Posterior cingulate gyrus (tissue), 11 donors: ENCODE measurements around the gene DGKI.

Experiments
- DNase-seq, 10 donors: peaks; one replicate each; pipeline versions ENCODE4 v3.0.0 to v3.0.0-alpha.2; 2020 to 2021; ENCODE audit warnings: mixed read lengths in 3 of 10
- intact Hi-C: fragments of 100-400 bp; cut with DNase I; formaldehyde crosslinking; loops from one replicate; pipeline ENCODE4 v1.15.1; 2023

The DGKI gene

DNA sequence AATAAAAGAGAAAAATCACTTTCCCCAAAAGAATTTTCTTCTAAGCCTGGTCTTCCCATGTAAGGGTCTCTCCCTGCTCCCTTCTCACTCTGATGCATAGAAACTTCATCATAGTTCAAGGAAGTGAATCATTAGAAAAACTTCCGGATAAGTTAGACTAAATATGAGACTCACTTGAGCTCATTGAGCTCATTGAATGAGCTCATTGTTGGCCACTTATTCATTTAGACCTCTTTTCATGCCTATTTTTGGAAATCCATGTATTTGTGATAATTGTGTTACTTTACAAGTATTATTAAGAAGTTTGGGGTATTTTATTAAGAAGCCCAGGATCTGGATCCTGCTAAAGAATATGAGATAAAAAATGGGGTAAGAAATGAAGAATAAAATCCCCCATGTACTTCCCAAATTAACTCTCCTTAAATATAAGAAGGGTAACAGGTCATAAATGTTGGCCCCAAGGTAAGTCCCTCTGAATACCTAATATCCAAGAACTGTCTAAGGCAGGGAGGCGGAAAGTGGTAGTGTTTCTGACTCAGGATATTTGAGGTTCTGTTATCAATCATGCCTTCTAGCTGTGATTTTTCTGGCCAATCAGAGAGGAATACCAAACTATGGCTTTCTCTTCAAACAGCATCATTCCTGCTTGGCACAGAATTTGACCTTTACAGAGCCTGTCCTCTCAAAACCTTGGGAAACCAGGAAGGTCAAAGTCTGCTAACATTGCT, 266.7 kb downstream of the DGKI start:
- intact Hi-C loops, result no loop called here
- no peak for DNase-seq

DNA sequence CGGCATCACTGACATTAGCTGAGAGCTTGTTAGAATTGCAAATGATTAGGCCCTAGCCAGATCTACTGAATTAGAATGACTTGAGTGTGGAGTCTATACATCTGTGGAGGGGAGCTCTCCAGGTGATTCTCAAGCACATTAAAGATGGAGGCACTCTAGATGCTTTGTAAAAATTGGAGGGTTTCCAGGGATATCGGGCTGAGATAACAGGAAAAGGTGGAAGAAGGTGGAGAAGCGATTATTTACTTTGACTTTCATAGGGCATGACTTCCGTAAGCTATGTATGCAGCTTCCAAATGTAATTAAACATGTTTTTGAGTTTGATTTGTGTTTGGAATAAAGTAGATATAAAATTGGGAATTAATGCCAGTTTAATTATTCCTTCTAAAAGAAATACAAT, 268.2 kb downstream of the DGKI start:
- no peak for DNase-seq
- intact Hi-C loops, result no loop called here

DNA sequence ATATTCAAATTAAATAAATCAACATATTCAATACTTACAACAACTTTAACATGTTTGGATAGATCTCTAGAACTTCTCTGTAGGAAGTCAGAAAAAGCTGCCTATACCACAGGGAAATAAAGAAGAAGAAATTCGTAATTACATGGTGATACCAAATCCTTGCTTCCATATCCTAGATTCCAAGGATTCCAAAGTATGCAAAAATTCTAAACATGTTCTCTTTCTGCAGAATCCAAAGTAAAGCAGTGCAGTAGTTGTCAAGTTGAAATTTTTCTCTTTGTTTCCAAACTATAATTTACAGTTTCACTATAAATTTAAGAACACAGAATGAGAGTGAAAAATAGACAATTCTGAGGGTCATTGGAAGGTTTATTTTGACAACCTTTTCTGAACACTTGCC, 269.6 kb downstream of the DGKI start:
- intact Hi-C loops, result no loop called here
- no peak for DNase-seq

DNA sequence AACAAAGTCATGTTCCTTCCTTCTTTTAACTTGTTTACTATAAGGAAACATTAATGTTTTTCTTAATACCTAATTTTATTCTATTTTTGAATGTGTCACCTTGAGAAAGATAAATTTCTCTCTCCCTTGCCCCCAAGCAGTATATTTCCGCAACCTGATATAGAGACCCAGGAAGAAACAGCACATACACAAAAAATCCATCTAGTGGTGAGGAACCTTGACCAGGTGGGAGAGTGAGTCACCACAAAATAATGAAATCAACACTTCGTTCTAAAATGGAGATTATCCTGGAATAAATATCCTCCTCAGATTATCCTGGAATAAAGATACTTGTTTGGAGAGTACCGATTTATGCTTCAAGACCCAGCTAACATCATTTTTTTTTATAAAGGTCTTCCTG, 270.3 kb downstream of the DGKI start:
- intact Hi-C loops, result no loop called here
- no peak for DNase-seq

DNA sequence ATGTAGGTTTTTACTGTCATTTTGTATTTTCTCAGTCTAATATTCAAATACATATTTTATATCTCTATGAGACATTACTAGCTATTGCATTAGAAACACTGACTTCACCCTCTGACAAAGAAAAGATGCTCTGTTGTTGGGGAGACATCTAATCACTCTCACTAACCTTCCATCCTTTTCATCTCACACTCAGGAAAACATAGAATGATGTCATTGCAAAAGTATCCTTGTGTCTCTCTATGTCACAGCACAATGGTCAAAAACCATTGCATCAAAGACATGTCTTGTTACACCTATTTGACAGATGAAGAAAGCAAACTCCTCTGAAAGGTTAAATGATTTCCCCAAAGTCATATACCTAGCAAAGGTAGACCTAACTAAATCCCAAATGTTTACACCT, 272.0 kb downstream of the DGKI start:
- DNase-seq, result no peak
- intact Hi-C loops, result no loop called here

DNA sequence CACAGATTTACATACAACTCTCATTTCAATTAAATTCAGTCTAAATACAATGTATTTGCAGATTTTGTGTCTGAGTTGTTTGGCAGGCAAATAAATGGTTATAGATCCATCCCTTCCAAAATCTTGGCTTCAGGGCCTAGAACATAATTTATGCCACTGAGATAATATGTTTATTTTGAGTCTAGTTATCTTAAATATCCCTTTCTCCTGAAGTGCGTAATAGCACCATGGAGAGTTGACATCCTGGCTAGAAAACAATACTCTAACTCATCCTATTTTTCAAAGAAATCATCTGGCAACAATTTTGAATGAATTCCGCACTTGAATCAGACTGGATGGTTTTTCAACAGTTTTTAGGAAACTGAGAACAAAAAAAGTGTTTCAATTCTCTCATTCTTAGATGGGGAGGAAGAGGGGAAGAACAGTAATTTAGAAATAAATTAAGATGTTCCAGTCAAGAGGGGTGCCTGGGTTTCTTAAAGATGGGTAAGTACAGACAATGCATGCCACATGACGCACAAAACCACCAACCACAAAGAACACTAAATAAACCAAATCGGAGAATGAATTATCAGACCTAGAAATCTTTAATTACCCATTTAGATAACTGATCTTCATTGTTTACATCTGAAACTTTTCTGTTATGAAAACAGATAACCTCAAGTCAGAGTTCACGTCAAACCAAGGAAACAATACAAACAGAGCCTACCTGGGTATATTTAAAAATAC, 274.6 kb downstream of the DGKI start:
- no peak for DNase-seq
- intact Hi-C loops, result no loop called here

DNA sequence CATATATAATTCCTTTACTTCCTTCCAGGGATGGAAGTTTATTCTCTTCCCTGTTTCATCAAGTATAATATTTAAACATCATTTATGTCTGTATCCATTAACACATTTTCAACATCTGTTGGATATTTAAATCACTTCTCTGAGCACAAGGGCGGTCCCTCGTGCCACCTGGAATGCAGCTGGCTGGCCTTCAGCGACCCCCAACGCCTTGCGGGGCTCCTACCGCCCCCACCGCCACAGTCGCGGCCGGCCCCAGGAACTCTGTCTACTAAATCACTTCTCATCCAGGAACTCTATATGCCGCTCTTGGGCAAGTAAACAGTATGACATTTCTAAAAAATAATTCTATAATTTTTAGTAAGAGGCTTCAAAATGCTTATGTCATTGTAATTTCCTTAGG, 282.1 kb downstream of the DGKI start:
- intact Hi-C loops, result no loop called here
- DNase-seq, result no peak

DNA sequence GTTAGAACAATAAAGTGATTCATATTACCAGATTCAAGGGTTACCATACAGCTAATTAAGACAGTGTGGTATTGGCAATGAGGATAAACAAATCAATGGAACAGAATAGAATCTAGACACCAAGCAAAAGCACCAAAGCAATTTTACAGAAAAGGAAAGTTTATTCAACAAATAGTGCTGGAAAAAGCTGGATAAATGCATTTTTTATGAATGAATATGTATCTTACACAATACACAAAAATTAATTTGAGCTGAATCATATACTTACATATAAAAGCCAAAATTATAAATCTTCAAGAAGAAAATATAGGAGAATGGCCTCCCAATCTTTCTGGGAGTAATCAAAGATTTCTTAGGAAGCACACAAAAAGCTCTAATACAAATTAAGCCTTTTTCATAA, 282.8 kb downstream of the DGKI start:
- intact Hi-C loops, result no loop called here
- DNase-seq, result no peak

DNA sequence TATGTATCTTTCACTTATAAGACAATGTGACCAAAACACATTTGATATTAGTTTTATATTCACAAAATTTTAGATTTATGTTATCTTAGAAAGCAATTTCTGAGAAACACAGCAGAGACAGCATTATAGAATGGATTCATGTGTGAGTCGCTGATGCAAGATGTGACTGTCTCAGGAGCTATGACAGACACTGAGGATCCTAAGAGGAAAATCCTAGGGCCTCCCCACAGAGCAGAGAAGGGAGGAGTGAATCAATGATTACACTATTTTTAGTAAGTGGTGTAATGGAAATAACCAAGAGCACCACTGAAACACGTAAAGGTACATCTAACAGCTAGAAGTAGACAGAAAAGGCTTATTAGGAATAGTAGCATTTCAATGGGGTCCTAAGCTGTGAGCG, 299.3 kb downstream of the DGKI start:
- intact Hi-C loops, result no loop called here
- no peak for DNase-seq

DNA sequence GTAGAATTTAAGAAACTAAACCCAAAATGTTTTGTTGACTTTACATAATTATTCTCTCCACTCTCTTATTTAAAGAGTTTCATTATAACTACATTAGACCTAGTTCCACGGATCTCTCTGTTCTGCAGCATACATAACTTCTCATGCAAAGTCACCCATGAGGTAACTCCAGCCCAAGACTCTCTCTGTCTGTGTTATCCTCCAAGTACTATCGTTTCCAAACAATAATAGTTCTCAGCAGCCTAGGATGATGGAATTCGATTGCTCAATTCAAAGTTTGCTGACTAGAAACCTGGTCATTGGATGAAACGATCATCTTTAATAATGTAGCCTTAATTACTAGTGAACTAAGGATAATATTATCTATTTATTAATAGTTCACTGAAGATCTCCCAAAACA, 300.1 kb downstream of the DGKI start:
- intact Hi-C loops, result no loop called here
- DNase-seq, result no peak

DNA sequence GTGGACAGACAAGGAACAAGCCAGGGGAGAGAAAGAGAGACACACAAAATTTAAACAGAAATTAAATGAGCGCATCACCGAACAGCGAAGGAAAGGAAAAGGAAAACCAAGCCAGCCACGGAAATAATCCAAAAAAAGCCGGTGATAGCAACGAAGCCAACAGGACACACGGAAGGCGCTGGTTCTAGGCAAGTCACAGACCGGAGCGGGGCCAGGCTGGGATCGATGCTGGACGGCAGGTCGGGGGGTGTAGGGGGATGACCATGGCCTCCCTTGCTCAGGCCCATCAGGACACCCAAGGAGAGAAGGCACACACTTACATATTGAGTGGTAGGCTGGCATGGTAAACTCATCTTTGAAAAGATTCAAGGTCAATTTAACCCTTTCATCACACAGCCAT, 300.8 kb downstream of the DGKI start:
- intact Hi-C loops, result no loop called here
- DNase-seq, result no peak

DNA sequence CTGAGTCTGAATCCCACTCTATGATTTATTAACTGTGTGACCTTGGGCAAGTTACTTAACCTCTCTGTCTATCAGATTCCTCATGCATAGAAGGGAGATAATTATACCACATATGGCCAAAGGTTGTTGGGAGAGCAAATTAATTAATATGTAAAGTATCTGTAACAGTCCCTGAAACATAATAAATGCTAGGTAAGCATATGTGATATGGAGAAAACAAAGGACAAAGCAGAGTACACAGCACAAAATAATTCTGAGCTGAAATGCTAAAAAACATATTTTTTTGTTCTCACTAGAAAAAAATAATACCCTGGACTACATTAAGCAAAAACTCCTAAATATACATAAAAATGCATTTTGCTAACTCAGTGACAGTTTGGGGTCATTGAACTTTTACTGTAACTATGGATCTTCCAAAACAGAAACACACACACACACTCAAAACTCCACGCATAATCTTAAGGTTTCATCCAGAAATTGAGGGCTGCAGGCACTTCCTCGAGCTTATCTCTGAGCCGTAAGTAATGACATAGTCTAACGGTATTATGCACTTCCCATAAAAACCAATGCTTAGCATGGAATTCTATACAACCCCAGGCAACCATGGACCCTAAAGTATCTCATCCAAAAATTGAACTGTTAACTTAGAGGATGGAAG, 301.6 kb downstream of the DGKI start:
- intact Hi-C loops, result no loop called here
- no peak for DNase-seq

DNA sequence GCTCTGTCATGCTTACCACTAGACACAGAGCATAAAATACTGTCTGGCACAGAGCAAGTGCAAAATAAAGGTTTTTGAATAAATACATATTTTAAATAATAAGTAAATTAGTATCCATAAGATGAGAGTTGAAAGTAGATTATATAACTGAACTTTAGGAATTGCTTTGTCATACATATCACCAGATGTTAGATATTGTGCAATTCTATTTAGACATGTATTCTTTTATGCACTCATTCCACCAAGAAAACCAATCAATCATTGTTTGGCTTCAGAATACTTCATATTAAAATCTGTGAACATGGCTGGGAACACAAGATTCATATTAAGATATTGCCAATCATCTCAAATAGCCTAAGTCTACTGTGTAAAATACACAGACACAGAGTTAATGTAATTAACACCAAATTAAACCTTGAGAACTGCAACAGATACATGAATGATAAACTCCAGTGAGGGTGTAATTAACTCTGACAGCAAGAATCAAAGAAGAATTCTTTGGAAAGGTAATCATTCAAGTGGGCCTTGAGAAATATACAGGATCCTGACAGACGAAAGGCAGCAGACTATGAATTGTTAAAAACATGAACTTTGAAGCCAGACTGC, 302.2 kb downstream of the DGKI start:
- DNase-seq, result no peak
- intact Hi-C loops, result no loop called here

DNA sequence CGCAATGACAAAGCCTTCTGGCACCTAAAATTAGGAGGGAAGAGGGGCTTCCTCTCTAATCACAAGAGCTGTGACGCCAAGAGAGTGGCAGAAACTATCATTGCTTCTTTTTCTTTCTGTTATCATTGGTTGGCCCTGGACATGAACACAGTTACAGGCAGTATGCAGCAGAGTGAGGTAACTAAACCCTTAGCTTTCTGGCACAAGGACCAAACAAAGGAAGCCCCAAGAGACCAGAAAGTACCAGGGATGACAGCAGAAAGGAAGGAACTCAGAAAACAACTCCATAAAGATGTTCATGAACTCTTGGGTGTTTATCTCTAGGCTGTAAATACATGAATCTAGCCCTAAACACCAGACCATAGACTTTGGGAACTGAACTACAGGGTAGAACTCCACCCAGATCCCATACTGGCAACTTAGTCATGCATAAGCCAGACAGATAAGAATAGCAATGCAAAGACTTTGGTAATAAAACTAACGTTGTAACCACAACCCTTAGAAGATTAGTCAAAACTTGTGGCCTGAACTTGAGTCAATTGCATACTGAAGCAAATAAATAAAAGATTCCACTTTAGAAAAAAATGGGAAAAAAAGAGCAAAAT, 307.6 kb downstream of the DGKI start:
- intact Hi-C loops, result no loop called here
- no peak for DNase-seq

DNA sequence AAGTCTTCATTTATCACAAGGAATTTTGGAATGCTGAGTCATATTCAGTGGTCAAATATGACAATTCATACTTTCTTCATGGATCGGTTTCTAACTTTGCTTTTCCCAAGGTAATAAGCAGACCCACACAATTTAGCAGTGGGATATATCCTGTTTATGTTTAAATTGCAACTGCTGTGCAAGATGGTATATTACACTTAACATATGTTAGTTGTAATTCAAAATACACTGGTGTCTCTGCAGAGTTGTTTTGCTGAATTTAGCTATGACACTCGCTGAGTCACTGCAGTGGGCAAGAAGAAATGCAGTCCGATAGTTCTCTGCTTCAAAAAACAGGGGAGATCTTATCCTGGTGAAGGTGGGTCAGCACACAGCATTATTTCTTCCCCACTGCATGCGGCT, 308.4 kb downstream of the DGKI start:
- intact Hi-C loops, result no loop called here
- no peak for DNase-seq

DNA sequence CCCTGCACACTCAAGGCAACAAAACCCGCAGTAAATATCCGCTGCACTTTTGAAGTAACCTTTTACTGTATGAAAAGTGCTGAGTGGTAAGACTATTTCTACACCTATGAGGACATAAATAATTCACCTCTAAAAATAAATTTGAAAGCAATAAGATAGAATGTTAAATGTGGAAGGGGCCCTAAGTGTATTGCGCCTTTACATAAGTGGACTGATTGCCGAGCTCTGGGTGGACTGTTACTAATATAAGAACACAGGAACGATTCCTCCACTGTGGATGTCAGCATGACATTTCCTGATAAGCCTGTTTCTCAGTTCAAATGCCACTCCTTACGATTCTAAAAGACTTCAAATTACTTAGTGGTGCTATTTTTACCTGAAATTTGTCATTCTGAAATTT, 311.2 kb downstream of the DGKI start:
- DNase-seq, result no peak
- intact Hi-C loops, result no loop called here

DNA sequence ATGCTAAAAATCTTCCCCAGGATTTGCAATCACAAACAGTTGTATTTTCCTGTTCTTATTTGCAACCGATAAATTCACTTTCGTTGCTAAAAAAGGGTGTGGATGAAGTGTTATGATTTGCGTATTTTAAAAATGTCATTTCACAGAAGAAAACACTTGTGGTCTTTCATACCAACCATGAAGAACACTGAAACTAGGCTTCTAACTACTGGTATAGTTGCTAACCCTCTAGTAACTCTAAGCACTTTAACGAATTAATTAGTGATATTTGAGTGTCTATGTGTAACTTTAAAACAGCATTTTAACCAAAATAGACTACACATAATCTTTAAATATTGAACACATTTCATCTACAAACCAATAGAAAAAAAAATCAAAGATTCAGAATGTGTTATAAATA, 315.1 kb downstream of the DGKI start:
- intact Hi-C loops, result no loop called here
- no peak for DNase-seq

DNA sequence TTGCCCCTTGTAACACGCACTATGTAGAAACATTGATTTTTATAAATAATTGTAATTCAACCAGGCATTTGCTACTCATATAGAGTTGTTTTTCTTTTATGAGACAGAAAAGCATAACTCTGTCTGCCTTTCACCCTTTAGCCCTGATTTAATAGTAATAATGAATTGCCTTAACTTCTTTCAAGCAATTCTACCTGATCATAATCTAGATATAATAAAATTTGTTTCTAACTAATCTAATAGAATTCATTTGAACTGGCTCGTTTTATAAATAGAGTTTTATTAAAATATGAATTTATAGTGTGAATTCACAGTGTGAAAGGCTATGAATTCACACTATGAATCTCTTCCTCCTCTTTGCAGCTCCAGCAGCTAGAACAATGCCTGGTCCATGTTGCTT, 319.1 kb downstream of the DGKI start:
- intact Hi-C loops, result no loop called here
- no peak for DNase-seq

DNA sequence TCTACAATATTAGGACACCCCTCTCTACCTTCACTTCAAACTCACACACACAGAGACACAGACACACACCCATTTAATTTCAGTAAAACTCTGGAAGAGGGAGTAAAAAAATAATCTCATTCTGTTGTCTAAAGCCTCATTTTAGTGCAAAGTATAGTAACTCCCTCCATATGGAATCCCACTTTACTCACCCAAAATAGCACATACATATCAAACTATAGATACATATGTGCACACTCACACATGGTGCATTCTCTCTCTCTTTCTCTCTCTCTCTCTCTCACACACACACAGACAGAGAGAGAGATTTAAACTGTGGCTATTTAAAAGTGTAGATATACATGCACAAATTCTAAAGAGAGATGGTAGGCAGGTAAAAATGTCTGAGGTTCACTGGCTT, 323.6 kb downstream of the DGKI start:
- no peak for DNase-seq
- intact Hi-C loops, result no loop called here

DNA sequence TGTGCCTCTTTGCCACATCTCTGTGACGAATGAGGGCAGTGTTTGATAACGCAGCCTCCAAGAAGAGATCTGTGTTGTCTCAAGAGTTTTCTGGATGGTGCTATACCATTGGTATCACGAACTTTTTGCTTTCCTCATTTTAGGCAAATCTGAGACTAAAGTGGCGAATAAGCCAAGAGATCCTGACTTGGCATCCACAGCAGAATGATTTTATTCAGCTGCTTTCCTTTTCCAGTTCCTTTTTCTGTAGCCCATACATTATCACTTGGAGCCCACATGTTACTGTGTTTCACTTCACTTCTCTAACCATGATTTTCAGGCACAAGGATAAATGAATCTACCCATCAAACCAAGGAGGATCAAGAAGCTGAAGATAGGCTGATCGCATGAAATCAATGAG, 325.3 kb downstream of the DGKI start:
- intact Hi-C loops, result no loop called here
- no peak for DNase-seq

DNA sequence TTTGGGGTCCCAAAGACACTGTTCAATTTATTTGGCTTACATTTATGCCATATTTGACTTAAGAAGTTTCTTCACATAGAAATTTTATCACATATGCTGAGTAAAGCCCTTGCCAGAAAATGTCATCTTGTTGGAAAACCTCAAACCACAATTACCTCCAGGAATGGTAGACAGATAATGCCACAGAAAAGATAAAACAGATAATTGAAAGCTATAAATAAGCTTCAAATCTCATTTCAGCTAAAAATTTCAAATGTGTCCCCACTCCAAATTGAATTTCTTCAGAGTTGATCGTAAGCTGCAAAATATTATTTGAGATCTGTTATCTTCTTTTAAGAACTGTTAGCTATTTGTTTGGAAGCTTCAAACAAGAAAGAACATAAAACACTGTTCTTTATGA, 326.8 kb downstream of the DGKI start:
- intact Hi-C loops, result no loop called here
- DNase-seq, result no peak
